ENCODE results near the gene DDX19B.
"Not testable (repeated sequence)": the region's sequence is repeated elsewhere in the genome, so short reads cannot be mapped to it uniquely, and the experiment has no call there.

DNA sequence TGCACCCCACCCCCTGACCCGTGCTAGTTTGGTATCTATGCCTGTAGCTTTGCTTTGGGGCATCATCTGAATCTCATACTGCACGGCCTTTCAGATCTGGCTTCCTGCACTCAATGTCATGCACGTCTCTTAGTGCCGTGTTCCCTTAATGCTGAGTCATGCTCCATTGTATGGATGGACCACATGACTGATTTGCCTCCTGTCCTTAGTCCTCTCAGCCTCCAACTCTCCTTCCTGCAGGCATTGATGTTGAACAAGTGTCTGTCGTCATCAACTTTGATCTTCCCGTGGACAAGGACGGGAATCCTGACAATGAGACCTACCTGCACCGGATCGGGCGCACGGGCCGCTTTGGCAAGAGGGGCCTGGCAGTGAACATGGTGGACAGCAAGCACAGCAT lies 33.7 kb downstream of the DDX19B start:
- TF ChIP-seq, protein P1, sequence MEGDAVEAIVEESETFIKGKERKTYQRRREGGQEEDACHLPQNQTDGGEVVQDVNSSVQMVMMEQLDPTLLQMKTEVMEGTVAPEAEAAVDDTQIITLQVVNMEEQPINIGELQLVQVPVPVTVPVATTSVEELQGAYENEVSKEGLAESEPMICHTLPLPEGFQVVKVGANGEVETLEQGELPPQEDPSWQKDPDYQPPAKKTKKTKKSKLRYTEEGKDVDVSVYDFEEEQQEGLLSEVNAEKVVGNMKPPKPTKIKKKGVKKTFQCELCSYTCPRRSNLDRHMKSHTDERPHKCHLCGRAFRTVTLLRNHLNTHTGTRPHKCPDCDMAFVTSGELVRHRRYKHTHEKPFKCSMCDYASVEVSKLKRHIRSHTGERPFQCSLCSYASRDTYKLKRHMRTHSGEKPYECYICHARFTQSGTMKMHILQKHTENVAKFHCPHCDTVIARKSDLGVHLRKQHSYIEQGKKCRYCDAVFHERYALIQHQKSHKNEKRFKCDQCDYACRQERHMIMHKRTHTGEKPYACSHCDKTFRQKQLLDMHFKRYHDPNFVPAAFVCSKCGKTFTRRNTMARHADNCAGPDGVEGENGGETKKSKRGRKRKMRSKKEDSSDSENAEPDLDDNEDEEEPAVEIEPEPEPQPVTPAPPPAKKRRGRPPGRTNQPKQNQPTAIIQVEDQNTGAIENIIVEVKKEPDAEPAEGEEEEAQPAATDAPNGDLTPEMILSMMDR (IDR thresholded peaks at IDR 0.05) = not testable (repeated sequence)
- TF ChIP-seq ETV6 (CRISPR knock-in tag; IDR thresholded peaks at IDR 0.05); CREM (CRISPR knock-in tag; IDR thresholded peaks at IDR 0.05); ZNF232 (CRISPR knock-in tag; IDR thresholded peaks at IDR 0.05); ATF2 (CRISPR knock-in tag; IDR thresholded peaks at IDR 0.05; ENCODE audit: borderline replicate concordance, low read depth); ZNF121 (CRISPR knock-in tag; IDR thresholded peaks at IDR 0.05); TP53 (CRISPR knock-in tag; IDR thresholded peaks at IDR 0.05): not testable (repeated sequence)
- TF ChIP-seq, protein P2, sequence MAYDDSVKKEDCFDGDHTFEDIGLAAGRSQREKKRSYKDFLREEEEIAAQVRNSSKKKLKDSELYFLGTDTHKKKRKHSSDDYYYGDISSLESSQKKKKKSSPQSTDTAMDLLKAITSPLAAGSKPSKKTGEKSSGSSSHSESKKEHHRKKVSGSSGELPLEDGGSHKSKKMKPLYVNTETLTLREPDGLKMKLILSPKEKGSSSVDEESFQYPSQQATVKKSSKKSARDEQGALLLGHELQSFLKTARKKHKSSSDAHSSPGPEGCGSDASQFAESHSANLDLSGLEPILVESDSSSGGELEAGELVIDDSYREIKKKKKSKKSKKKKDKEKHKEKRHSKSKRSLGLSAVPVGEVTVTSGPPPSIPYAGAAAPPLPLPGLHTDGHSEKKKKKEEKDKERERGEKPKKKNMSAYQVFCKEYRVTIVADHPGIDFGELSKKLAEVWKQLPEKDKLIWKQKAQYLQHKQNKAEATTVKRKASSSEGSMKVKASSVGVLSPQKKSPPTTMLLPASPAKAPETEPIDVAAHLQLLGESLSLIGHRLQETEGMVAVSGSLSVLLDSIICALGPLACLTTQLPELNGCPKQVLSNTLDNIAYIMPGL (CRISPR knock-in tag; IDR thresholded peaks at IDR 0.05) = not testable (repeated sequence)

All from WTC11 (cell line).